Stimulated activated CD4-positive, alpha-beta T cell treated with anti-CD3 and anti-CD28 coated beads, Interleukin-15, amount 100 ng/mL, for 24 hours (primary cell): ENCODE data around the gene BIN2.

ENCODE experiments used
- DNase-seq: peaks from one replicate; pipeline ENCODE4 v3.0.0-alpha.2; 2020

The BIN2 gene

GRCh38 chr12:51323966-51324895, at the start of gene BIN2:
Gene BIN2, minus strand, starts transcription at chr12:51324174. Its CDS starts 72 bp downstream, at chr12:51324102.
- peak; percentile 82 for DNase-seq

- no peak for DNase-seq
Measured at GRCh38 chr12:51373187-51373586, 49.2 kb upstream of the BIN2 start.

GRCh38 chr12:51372021-51372420, 48.0 kb upstream of the BIN2 start:
- DNase-seq = no peak

DNA sequence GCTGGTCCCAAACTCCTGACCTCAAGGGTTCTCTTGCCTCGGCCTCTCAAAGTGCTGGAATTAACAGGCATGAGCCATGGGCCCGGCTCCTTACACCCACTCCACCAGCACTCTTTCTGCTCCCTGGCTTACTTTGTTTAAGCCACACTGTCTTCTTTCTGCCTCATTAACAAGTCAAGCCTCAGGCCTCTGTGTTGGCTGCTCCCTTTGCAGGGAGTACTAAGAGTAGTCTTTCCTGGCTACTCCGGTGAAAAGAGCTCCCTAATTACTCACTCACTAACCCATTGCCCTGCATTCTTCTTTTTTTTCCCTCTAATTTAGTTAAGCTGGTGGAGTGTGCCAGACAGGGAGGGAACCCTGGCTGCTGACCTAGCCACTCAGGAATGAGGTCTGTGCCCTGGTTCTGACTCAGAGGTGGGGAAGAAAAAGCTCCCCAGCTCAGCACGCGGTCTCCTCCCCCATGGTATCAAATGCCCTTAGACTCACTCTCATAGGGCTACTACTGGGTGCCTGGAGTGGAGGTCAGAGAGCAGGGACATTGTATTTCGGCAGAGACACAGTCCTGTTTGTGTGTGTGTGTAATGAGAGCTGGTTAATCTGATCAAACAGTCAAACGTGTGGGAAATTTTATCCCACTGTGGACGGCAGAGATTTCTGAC, 47.5 kb upstream of the BIN2 start:
- DNase-seq = no peak

GRCh38 chr12:51370667-51371066, 46.7 kb upstream of the BIN2 start:
- no peak for DNase-seq

DNA sequence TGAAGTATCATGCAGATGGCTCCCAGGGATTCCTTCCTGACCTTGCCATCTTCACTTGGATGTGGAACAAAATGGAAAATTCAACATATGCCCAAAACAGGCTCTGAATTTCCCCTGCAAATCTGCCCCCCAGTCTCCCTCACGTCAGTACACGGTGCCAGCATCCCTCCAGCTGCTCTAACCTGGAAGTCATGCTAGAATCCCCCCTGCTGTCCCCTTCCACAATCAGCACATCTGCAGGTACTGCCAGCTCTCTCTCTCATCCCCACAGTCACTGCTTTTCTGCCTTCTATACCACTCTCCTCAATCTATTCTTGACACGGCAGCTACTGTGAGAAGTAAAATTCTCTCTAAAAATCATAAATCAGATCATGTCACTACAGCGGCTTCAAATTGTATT, 45.6 kb upstream of the BIN2 start:
- no peak for DNase-seq

GRCh38 chr12:51368640-51369517, 44.9 kb upstream of the BIN2 start:
- peak; percentile 87 for DNase-seq

DNA sequence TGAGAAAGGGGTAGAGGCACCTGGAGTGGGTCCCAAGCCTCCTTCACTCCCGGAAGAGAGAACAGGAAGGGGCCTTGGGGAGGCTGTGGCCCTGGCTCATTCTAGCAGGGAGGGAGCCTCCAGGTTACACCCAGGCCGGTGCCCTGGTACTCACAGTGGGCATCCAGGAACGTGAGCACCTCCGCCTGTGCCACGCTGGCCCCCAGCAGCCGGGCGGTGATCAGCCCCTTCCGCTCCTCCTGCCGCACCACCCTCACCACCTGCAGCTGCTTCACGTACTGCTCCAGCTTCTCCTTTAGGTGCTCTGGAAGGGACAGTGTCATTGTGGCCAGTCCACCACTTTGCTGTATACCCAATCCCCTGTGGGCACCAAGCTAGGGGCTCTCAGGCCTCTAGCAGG, 41.3 kb upstream of the BIN2 start:
- no peak for DNase-seq

DNA sequence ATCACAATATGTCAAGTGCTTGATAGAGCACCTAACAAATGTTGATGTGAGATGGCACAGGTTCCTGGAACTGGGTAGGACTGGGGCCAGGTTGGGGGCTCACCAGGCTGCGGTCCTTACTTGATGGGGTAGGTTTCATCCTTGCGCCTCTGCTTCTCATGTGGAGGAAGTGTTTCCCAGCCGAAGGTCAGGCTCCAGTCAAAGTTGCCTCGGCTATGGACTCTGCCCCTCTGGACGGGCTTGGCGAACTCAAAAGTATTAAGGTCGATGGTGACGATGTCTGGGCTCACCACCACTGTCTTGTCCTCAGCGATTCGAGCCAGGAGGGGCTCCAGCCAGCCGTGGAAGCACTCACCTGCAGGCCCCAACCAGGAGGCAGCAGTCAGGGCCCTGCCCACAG, 40.0 kb upstream of the BIN2 start:
- no peak for DNase-seq

- no peak for DNase-seq
Measured at GRCh38 chr12:51362747-51363342, 38.9 kb upstream of the BIN2 start.

- DNase-seq = no peak
Measured at GRCh38 chr12:51362307-51362706, 38.3 kb upstream of the BIN2 start.

DNA sequence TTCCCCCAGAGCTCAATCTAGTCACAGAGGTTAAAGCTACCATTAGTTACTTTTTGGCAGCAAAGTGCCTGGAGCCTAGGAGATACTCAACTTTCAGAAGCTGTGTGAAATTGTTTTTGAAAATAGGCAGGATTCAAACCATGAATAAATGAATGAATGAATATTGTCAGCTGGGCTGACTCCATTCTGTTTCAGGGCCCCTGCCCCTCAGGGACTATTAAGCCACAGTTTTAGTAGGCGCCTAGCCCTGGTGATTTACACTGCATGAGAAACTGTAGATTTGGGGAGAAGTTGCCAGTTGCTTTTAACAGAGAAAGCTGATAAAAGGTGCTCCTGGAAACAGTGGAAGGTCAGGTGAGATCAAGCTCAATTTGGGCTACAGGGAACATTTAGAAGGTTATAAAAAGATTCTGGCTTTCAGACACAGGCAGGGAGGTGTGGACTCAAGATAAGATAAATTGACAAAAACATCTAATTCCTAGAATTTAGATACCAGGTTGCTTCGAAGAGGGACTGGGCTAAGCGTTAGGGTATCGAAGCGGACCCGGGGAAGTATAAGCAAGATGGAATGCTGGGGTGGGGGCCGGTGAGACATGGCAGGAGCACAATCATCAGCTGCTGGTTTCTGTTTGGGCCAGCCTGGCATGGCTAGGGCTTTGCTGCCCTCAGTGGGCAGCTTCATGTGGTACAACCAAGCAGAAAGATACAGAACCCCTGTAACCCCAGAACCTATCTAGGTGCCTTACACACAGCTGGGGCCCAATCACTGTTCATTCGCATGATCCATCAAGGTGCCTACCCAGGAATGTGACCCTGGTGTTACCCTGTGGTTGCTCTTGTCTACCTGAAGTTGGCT, 37.4 kb upstream of the BIN2 start:
- no peak for DNase-seq

- DNase-seq = no peak
Measured at GRCh38 chr12:51360315-51360714, 36.3 kb upstream of the BIN2 start.

GRCh38 chr12:51359851-51360250, 35.9 kb upstream of the BIN2 start:
- DNase-seq = no peak

- no peak for DNase-seq
Measured at GRCh38 chr12:51358496-51358895, 34.5 kb upstream of the BIN2 start.

DNA sequence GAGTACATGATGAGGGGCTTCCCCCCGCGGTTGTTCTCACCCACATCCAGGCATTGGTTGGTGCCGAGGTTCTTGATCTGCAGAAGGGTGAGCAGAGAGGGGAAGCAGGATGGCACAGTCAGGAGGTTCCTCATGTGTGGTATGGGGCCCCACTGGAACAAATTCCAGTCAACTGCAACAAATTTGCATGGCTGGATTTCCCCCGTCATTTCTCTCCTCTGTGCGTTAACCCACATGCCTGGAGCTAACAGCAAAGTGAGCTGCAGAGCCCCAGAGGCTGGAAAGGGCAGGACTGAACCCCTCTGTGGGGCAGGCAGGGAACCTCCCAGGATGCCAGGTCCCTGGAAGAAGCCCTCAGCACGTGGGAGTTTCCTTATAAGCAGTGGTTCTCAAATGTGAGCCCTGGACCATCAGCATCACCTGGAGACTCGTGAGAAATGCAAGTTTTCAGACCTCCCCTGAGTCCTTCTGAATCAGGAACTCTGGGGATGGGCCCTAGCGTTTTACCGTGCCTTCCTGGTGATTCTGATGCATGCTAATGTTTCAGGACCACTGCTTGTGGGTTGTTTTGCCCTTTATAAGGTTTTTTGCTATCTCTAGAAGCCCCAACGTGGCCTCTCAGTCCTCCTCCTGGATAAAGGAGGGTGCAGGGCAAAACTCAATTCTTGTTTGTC, 33.5 kb upstream of the BIN2 start:
- peak; percentile 46 for DNase-seq

- DNase-seq = peak; percentile 48
Measured at GRCh38 chr12:51351913-51352532, 28.0 kb upstream of the BIN2 start.

GRCh38 chr12:51349026-51349425, 25.1 kb upstream of the BIN2 start:
- no peak for DNase-seq

DNA sequence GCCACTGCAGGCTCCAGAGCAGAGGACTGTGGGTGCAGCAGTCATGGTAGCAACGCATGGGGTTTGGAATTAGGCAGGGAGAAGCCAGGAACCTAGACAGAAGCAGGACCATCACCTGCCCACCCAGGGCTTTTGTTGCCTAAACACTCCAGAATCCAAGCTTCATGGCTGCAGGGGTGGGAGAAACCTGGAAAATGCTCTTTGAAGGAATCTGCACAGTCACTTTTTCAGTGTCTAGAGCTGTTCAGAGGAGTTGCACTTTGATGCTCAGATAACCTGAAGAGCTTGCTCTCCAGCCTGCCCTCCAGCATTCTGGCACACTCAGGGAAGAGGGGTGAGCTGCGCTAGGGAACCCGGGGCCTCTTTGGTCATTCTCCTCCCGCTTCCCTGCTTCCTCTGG, 24.1 kb upstream of the BIN2 start:
- DNase-seq = no peak

DNA sequence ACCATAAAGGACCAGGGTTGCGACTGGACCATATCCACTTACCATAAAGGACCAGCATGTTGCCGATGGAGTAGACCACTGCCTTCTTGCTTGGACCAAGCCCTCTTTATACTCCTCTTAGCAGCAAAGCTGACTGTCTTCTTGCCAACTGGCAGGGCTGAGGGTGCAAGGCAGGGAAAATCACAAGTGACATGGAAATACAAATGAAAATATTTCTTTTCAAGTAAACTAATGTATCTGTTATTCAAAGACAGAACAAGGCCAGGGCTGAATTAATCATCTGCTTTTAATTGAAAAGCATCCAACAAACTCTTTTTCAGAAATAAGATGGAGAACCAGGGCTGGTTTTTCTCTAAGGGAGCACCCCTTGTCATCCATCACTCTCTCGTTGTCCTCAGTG, 22.6 kb upstream of the BIN2 start, which contains the start of gene CELA1:
Gene CELA1 (minus strand): TSS at position 99 of the 400 bp plus-strand sequence. CDS start 41 bp downstream, at position 58.
- no peak for DNase-seq

DNA sequence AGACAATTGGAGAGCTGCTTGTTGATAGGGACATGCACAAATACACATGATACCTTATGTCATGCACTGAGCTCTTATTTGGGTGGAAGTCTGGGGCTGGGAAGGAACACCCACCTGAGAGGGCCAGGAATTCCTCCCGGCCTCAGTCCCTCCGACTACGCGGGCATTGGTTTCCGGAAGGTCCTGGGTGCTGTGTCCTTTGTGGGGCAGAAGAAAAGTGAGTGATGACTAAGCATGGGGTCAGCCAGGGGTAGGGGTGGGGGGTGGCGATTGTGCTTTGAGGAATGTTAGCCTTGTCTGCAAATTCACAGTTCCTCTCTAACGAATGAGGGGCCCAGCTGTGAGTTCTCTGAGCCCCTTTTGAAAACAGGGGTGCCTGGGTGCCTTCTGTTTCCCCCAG, 21.7 kb upstream of the BIN2 start:
- no peak for DNase-seq
